Inflammatory macrophage (primary cell): ENCODE data around the gene HSPG2.
"Not testable (repeated sequence)": the region's sequence is repeated elsewhere in the genome, so short reads cannot be mapped to it uniquely, and the experiment has no call there.

ENCODE experiments used
- DNase-seq, 2 donors: peaks; one replicate each; pipeline ENCODE4 v3.0.0-alpha.2; 2020 to 2022

The HSPG2 gene

DNA sequence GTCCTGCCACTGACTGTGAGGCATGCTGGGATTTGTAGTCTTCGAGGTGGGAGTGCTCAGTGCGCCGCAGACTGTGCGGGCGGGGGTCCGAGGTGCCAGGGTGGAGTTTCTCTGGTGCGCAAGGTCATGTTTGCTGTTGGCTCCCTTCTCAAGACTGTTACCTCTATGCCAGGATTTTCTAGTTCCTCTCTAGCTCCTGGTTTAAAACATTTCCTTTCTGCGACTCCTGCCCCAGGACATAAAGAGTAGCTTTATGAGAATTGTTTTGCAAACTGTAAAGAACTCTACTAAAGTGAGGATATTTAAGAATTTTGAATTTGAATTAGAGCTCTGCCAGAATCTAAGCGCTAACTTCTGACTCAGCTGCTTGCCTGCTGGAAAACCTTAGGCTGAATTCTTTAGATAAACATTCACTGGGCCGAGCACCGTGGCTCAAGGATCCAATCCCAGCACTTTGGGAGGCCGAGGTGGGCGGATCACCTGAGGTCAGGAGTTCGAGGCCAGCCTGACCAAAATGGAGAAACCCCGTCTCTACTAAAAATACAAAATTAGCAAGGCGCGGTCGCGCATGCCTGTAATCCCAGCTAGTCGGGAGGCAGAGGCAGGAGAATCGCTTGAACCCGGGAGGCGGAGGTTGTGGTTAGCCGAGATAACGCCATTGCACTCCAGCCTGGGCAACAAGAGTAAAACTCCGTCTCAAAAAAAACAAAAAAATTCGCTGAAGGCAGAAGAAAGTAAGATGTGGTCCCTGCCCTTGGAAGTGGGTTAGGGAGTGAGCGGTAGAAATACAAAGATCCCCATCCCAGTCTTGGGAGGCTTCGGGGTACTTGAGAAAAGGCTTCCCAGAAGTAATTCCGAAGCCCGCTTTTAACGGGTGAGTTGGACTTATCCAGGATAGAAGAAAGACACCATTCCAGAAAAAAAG, 153.2 kb downstream of the HSPG2 start:
- DNase-seq: no peak

- peak; percentile 98 for DNase-seq
These were observed 154.0 kb downstream of the HSPG2 start, which contains the start of gene USP48 for GRCh38 chr1:21782868-21783678. TSS of gene USP48 (minus strand) at chr1:21783149. CDS start at chr1:21782957, 192 bp downstream.

DNA sequence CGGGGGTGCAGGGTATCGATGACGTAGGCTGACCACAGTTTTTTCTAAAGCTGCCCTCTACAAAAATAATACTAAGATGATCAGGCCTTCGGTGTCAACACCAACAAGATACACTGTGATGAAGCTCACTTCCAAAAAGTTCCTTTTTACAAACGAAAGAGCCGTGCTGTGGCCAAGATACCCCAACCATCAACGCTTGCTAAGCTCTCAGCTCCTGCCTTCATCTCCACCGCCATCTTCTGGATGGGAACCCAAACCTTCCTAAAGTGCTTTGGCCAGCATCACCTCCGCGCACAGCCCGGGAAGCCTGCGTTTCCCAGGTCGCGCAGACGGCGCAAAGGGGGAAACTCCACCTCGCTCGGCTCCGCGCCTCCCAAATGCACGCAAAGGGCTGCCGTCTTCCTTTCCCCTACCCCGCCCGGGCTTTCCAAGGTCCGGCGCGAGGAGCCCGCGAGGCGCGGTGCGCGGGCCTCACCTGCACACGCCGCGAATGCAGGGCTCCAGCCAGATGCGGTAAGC, 154.7 kb downstream of the HSPG2 start:
- DNase-seq: peak; percentile 21 to 54

DNA sequence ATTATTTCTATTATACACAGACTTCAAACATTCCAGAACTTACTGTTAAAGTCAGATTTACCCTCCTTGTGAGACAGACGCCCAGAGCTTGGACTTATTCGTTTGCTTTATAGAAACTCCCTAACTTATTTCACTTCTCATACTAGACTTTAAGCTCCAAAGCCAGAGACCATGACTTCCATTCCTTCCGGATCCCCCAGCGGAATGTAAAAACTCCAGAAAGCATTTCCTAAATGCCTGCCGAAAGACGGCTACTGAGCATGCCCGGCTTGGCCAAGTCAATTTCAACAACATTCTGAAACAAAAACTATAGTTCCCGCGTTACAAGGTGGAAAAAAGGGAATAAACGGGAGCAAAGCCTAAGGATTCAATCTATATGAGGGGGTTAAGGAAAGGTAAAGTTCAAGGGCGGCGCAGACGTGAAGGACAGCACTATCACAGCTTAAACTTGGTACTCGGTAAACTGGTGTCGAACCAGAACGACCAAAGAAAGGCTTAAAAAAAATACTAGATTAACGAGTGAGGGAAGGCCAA, 155.2 kb downstream of the HSPG2 start:
- peak; percentile 16 to 41 for DNase-seq

GRCh38 chr1:21779613-21780521, 157.2 kb downstream of the HSPG2 start:
- DNase-seq: no peak

- DNase-seq: no peak
These were observed 158.7 kb downstream of the HSPG2 start for GRCh38 chr1:21778405-21778727.

GRCh38 chr1:21776925-21777324, 160.2 kb downstream of the HSPG2 start:
- not testable (repeated sequence) for DNase-seq

DNA sequence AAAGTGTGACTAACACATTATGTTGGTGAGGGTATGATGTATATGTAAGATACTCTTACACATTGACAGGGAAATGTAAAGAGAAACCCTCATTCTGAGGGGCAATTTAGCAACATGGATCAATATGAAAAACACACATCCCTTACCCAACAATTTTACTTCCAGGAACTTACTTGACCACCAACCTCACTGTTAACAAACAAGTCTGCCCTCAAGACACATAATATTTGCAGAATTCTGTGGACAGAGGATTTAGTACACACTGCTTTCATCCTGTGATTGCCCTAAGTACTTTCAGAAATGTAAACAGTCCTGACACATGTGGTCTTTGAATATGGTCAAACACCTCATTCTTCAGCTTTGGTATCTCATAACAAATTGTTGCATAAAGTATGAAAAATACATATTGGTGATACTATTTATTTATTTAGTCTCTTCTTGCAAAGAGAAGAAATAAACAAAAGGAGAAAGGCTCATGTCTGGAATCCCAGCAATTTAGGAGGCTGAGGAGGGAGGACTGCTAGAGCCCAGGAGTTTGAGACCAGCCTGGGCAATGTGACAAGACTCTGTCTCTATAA, 161.0 kb downstream of the HSPG2 start:
- DNase-seq: peak in 1 of 2 donors; percentile 29

DNA sequence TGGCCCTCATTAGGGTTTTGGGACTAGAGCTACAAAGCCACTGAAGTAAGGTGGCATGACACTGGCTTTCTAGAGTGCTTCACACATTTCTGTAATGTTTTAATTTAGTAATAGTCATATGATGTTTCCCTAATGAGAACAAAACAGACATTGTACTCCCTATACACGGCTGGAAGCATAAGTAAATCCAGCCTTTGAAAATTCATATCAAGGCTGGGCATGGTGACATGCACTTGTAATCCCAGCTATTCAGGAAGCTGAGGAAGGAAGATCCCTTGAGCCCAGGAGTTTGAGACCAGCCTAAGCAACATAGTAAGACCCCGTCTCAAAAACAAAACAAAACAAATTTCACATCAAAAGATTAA, 161.6 kb downstream of the HSPG2 start:
- DNase-seq: peak; percentile 7 to 13

DNA sequence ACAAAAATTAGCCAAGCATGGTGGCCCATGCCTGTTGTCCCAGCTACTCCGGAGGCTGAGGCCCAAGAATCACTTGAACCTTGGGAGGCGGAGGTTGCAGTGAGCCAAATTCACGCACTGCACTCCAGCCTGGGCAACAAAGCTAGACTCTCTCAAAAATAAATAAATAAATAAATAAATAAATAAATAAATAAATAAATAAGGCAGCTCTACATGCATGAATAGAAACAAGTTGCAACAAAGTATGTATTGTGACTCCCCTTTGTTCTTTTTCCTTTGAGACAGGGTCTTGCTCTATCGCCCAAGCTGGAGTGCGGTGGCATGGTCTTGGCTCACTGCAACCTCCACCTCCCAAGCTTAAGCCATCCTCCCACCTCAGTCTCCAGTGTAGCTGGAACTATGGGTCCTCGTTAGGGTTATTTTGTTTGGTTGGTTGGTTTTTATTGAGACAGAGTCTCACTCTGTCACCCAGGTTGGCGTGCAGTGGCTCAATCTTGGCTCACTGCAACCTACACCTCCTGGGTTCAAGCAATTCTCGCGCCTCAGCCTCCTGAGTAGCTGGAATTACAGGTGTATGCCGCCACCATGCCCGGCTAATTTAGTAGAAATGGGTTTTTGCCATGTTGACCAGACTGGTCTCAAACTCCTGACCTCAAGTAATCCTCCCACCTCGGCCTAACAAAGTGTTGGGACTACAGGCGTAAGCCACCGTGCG, 162.1 kb downstream of the HSPG2 start:
- DNase-seq: no peak

DNA sequence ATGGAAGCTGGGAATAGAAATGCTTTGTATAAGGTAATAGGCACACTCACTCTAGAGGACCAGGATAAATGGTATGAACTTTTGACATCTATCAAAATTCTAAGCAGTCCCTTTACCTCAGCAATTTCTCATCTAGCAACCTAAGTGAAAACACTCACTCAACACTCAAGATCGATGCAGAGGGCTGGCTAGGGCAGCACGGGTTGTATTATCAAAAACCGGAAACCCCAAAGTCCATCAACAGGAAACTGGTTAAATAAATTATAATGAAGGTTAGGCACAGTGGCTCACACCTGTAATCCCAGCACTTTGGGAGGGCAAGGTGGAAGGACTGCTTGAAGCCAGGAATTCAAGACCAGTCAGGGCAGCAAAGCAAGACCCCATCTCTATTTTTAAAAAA, 163.5 kb downstream of the HSPG2 start:
- no peak for DNase-seq
